NCI-H1417 treated with DMSO at 0.1 percent for 48 hours (cell line): Measurements from ENCODE around the gene NDUFB10.

Experiments
- DNase-seq: peaks from one replicate; lab custom pipeline; 2025; lab: John Stamatoyannopoulos, UW

Gene NDUFB10

GRCh38 chr16:2002406-2003230, 43.3 kb downstream of the NDUFB10 start:
- no peak for DNase-seq

DNA sequence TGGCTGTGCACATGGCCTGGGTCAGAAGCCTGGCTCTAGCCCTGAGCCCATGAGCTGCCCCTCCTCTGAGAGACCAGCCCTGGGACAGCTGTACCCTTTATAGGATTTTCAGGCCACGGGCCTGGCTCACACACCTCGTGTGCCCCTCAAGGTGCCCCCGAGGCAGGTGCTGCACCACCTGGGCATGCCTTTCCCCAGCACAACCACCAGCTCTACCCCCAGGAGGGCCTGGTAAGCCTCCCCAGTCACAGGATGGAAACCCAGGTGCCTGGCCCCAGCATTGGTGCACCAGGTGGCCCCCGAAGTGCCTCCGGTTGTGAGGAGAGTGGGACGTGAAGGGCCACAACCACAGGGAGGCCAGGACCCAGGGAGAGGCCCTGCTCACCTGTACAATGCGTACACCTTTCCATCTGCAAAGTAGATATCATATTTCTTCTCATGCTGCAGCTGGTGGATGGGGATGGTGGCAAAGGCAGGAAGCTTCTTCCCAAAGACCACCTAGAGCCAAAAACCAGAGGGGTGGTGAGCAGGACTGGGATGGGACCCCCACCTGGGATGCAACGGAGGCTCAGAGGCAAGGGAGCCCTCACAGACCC, 44.0 kb downstream of the NDUFB10 start:
- DNase-seq, result no peak

DNA sequence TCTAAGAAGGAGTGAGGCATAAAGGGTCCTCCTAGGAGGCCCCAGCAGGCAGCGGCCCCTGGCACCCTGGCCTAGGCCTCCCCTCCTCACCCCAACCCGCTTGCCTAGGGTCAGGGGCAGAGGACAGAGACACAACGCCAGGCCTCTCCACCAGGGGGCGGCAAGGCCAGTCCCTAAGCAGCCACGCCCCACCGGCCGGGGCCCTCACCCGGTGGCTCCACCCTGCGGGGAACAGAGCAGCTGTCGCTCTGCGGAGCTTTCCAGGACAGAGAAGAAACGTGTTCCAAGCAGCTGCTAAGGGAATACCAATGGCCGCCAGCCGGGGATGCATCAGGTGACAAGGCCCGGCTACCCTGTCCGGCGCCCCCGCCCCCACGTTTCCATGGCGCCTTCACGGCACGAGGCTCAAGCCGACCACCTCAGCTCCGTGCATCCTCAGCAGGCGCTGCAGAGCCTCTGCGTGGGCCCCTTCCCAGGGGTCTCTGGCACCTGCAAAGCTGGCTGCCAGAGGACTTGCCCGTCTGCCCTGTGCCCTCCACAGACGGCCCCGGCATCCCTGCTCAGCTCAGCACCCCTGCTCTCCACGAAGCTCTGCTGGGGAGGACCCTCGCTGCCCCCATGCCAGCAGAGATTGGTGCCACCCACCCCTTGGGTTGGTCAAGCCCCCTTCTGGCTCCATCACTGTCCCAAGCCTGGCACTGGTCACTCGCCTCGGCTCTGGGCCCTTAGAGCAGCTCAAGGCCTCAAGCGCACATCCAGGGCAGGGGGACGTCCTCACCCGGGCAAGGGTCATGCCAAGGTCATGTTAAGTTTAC, 44.7 kb downstream of the NDUFB10 start:
- peak; percentile 42 for DNase-seq

DNA sequence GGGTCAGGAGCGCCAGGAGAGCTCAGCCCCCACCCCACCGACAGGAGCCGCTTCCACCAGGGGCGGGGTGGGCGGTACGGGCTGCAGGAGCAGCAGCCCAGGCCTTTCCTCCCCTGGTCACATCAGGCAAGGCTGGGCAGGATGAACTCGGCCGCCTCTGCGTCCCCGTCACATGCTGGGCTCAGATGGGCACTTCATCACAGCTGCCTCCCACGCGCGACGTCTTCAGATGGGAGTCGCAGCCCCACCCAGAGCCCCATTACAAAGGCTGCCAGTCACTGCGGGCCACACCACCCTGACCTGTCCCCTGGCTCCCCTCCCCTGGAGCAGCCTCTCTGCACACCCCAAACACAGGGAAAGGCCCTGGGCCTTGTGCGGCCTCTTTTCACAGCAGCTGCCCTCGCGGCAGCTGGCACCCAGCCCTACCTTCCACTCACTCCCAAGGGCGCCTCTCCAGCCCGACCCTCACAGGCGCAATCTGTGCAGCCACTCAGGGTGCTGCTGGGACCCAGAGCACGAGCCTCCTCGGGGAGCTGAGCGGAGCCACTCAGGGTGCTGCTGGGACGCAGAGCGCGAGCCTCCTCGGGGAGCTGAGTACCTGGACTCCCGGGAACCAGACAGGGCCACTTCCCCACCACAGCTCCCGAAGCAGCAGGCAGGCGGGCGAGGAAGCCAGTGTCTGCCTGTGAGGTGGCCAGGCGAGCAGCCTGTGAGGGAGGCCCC, 45.6 kb downstream of the NDUFB10 start:
- DNase-seq, result no peak

- no peak for DNase-seq
These were observed 46.3 kb downstream of the NDUFB10 start for GRCh38 chr16:2005646-2006045.

- no peak for DNase-seq
These were observed 47.0 kb downstream of the NDUFB10 start for GRCh38 chr16:2006317-2006716.

DNA sequence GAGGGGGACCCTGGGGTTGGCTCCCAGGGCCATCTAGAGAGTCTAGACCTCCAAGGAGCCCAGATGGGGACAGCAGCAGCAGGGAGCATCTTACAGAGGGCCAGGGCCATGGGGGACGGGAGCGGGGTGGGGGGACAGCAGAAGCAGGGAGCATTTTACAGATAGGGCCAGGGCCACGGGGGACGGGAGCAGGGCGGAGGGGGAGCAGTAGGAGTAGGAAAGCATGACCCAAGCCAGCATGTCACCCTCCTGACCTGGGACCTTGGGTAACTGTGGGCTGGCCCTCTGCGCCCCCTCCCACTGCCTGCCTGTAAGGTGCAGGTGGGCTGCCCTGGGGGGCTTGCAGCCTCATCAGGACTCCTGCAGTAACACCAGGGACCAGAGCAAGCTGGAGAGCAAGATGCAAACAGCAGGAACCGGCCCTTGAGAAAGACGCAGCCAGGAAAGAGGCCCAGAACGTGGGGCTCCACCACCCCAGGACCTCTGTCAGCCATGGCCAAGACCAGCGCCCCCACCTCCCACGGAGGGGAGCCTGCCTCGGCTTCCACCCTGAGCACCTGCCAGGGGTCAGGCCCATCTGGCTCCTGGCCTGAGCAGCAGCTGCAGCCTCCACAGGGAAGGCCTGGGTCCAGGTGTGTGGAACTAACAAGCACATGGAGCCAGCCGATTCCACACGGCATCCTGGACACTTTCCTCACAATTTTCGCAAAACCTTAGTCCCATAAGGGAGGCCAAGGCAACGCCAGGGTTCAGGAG, 47.9 kb downstream of the NDUFB10 start:
- DNase-seq, result no peak

- DNase-seq, result no peak
These were observed 48.7 kb downstream of the NDUFB10 start for GRCh38 chr16:2008009-2008526.

GRCh38 chr16:2008631-2009163, 49.4 kb downstream of the NDUFB10 start:
- no peak for DNase-seq

DNA sequence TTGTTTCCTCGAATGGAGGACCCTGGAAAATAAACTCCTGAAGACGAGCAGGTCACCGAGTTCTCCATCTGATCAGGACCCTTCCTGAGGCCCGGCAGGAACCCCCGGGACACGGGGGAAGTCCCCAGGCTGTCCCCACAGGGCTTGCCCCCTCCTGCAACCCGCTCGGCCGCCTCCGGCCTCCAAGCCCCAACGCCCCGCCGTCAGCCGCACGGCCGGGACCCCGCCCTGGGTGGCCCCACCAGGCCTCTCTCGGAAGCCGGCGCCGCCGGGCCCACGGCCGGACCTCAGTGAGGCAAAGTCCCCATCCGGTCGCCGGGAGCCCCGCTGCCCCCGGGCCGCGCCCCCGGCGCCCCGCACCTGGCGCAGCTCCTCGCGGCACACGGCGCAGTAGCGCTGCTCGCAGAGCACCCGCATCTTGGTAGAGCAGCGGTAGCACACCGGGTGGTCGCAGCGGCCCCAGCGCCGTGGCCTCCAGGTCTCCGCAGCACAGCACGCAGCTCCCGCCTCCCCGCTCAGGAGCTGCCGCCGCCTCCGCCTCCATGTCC, 49.9 kb downstream of the NDUFB10 start:
- no peak for DNase-seq

DNA sequence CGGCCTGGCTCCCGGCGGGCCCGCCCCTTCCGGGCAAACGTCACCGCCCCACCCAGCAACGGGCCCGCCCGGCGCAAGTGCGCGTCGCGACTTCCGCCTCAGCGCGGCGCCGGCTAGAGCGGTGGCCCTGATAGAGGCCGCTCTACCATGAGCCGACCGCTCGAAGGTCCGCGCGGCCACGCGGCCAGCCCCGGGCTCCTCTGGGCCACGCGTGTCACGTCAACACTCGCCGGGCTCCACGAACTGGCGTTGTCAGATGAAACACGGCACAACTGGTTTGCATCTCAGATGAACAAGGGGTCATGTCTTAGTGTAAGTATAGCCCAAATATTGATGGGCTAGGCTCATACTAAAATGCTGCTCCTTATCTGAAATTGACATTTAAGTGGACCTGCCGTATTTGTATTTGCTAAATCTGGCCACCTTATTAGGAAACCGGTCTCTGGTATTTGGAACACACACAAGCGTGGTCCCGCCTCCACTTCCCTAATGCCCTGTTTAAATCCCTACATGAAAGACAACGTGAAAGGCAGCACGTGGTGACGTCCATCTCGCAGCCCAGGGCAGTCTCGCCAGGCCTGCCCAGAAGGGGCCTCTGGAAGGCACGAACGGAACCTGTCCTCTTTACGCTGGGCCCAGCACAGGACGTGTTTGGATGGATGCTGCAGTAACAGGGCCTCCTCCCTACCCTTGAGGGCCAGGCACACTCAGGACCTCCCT, 50.6 kb downstream of the NDUFB10 start, which contains the start of gene ZNF598:
TSS of gene ZNF598 (minus strand) at position 31 of the 720 bp plus-strand sequence.
- DNase-seq, result no peak
